HepG2 (cell line): ENCODE data around the gene RSAD1. TPM values are rescaled to one million over a fixed set of nuclear protein-coding genes. Genes with fewer than 3 reads are reported as not detected.
A peak's percentile ranks its signal among the peaks of the same experiment; 100 is the strongest.

ENCODE experiments used
- ATAC-seq: fragments of 200-7000 bp; cut with Tn5 transposase; 3 replicates; pipeline ENCODE4 v1.9.1; 2020; ENCODE audit warnings: mild to moderate bottlenecking, moderate library complexity
- BruUV-seq: library from RNA; stranded (reverse); fragments of 400-500 nt; replicated peaks from 2 replicates; lab custom pipeline; 2021; lab: Mats Ljungman, UMichigan
- CTCF ChIA-PET: fragments of 300-600 bp; formaldehyde crosslinking; extraction: SDS; loops from one replicate; lab custom pipeline; 2021; ENCODE audit warnings: low total read pairs, inconsistent platforms, low intra/inter-chr PET ratio; lab: Yijun Ruan, JAX
- POLR2A ChIA-PET: fragments of 350-600 bp; sonication (Branson Sonifier 250); formaldehyde crosslinking; loops from one replicate; lab custom pipeline; 2020; ENCODE audit warnings: antibody characterized with exemption, inconsistent platforms; lab: Yijun Ruan, JAX
- DNase-seq: peaks from one replicate; pipeline ENCODE4 v3.0.0-alpha.2; 2015; ENCODE audit warnings: low spot score
- FAIRE-seq: peaks from 3 replicates; lab custom pipeline; 2011; peaks lifted over from hg19 to GRCh38; lab: Jason Lieb, UNC
- H2AFZ ChIP-seq: one replicate; pipeline ENCODE4 v1.6.1; 2011; ENCODE audit warnings: low read length, inconsistent platforms
- H3K27ac ChIP-seq: fragments of 300-600 bp; 3 replicates; pipeline ENCODE4 v1.8.0; 2011; ENCODE audit warnings: mixed run types, mild to moderate bottlenecking, mixed read lengths, low read length, inconsistent platforms; ENCODE audit not compliant: insufficient read depth; ENCODE audit errors: extremely low read length
- H3K27me3 ChIP-seq, 2 experiments: fragments of 200-600 bp in 1 of 2; 2 replicates in 1 of 2; 3 replicates in 1 of 2; pipeline versions ENCODE4 v1.6.0 to v1.8.0; 2011; ENCODE audit warnings: low read length in 2 of 2, mild to moderate bottlenecking in 2 of 2, moderate library complexity in 2 of 2, inconsistent platforms in 1 of 2; ENCODE audit not compliant: insufficient read depth in 2 of 2, control insufficient read depth in 1 of 2
- H3K36me3 ChIP-seq, 2 experiments: fragments of 200-600 bp in 1 of 2; replicated peaks in 1 of 2; 2 replicates in 1 of 2; 3 replicates in 1 of 2; pipeline versions ENCODE4 v1.5.1 to v1.8.0; 2011; ENCODE audit warnings: low read length in 2 of 2, inconsistent platforms in 1 of 2; ENCODE audit not compliant: insufficient read depth in 2 of 2, control insufficient read depth in 1 of 2
- H3K4me1 ChIP-seq: 2 replicates; pipeline ENCODE4 v1.5.1; 2012; ENCODE audit warnings: low read length, inconsistent platforms; ENCODE audit not compliant: insufficient read depth
- H3K4me2 ChIP-seq: 2 replicates; pipeline ENCODE4 v1.6.0; 2011; ENCODE audit warnings: low read depth, low read length, inconsistent platforms
- H3K4me3 ChIP-seq, 3 experiments: fragments of 200-600 bp in 1 of 3; sonication (generic), shearing (Covaris generic) in 1 of 3; replicated peaks in 1 of 3; 2 replicates each; pipeline ENCODE4 v1.5.1; 2011 to 2016; ENCODE audit warnings: low read length in 3 of 3, inconsistent platforms in 2 of 3, low read depth in 2 of 3, mild to moderate bottlenecking in 2 of 3, control low read depth in 1 of 3, mixed read lengths in 1 of 3; ENCODE audit not compliant: insufficient read depth in 1 of 3
- H3K79me2 ChIP-seq: one replicate; pipeline ENCODE4 v1.6.1; 2011; ENCODE audit warnings: low read length, inconsistent platforms; ENCODE audit not compliant: insufficient read depth
- H3K9ac ChIP-seq: 2 replicates; pipeline ENCODE4 v1.6.0; 2011; ENCODE audit warnings: mild to moderate bottlenecking, low read depth, low read length, inconsistent platforms; ENCODE audit not compliant: insufficient read depth
- H3K9me3 ChIP-seq: 2 replicates; pipeline ENCODE4 v1.5.1; 2012; ENCODE audit warnings: mild to moderate bottlenecking, low read length
- H4K20me1 ChIP-seq: 2 replicates; pipeline ENCODE4 v1.6.0; 2011; ENCODE audit warnings: inconsistent platforms, mild to moderate bottlenecking, low read length, moderate library complexity; ENCODE audit not compliant: insufficient read depth
- AGO2 ChIP-seq: fragments of 200-400 bp; formaldehyde crosslinking; optimal IDR thresholded peaks from 2 replicates; pipeline ENCODE3; 2017; ENCODE audit warnings: mild to moderate bottlenecking, low read depth, low read length, moderate library complexity
- ATF7 ChIP-seq, 2 experiments: fragments of 450-650 bp in 1 of 2; sonication (generic) in 1 of 2; formaldehyde crosslinking in 1 of 2; IDR thresholded peaks; 2 replicates each; pipeline versions ENCODE4 v1.4.0 to v1.6.1; 2016 to 2020; ENCODE audit warnings: antibody characterized with exemption in 1 of 2, mild to moderate bottlenecking in 1 of 2, missing genetic modification reagents in 1 of 2
- TCF7L2 ChIP-seq: IDR thresholded peaks from 2 replicates; pipeline ENCODE4 v1.6.1; 2011; ENCODE audit warnings: mild to moderate bottlenecking, low read depth, low read length, moderate library complexity
- ZBTB7B ChIP-seq: sonication (generic); formaldehyde crosslinking; IDR thresholded peaks from 2 replicates; pipeline ENCODE4 v1.4.0; 2020; ENCODE audit warnings: missing genetic modification reagents
- ZNF547 ChIP-seq: sonication (generic); formaldehyde crosslinking; IDR thresholded peaks from 2 replicates; pipeline ENCODE4 v1.5.1; 2020; ENCODE audit warnings: mild to moderate bottlenecking, missing genetic modification reagents
- ZNF672 ChIP-seq: sonication (generic); formaldehyde crosslinking; IDR thresholded peaks from 2 replicates; pipeline ENCODE4 v1.8.1; 2022; ENCODE audit warnings: missing genetic modification reagents
- ZNF720 ChIP-seq: sonication (generic); formaldehyde crosslinking; IDR thresholded peaks from 2 replicates; pipeline ENCODE4 v1.4.0; 2020; ENCODE audit warnings: missing genetic modification reagents
- WGBS: methylation state at CpG from one replicate; pipeline ENCODE4 v1.1.6; 2017; ENCODE audit warnings: low lambda C conversion rate; 5-methylcytosine and 5-hydroxymethylcytosine counted together
- in situ Hi-C: cut with HindIII; loops from 2 replicates; pipeline ENCODE4 v1.10.0; 2017; ENCODE audit warnings: low pct_unique_long_range_greater_than_20kb; ENCODE audit not compliant: extremely low pct_ligation_motif_present
- intact Hi-C: fragments of 100-400 bp; cut with micrococcal nuclease; formaldehyde crosslinking; loops from one replicate; pipeline ENCODE4 v1.10.0; 2022; ENCODE audit not compliant: unreplicated experiment
- polyA plus RNA-seq, 8 experiments: library from polyadenylated mRNA; depleted of rRNA in 3 of 8; stranded (reverse) in 7 of 8; unstranded in 1 of 8; fragments of >200 nt; fragmentation: Illumina TruSeq in 4 of 8; extraction: Trizol in 4 of 8; gene quantifications; 2 replicates each; pipeline versions ENCODE4 v1.2.1 to v1.2.3, GENCODE V29; 2011 to 2016; ENCODE audit warnings: low read depth in 4 of 8, missing spikeins in 1 of 8, mixed read lengths in 1 of 8; ENCODE audit not compliant: insufficient read depth in 1 of 8
- total RNA-seq, 5 experiments: library from RNA; depleted of rRNA; stranded (reverse); fragments of >200 nt; fragmentation: Illumina TruSeq; extraction: Trizol; gene quantifications; 2 replicates each; pipeline ENCODE4 v1.2.3, GENCODE V29; 2016; ENCODE audit warnings: low read depth in 1 of 5
- TF ChIP-seq, protein P1 (sequence below): sonication (generic); formaldehyde crosslinking; IDR thresholded peaks from 2 replicates; pipeline ENCODE4 v1.4.0; 2020; ENCODE audit warnings: missing genetic modification reagents
- TF ChIP-seq, protein P2 (sequence below): sonication (generic); formaldehyde crosslinking; IDR thresholded peaks from 2 replicates; pipeline ENCODE4 v1.5.1; 2020; ENCODE audit warnings: mild to moderate bottlenecking, missing genetic modification reagents, borderline replicate concordance
- TF ChIP-seq, protein P3 (sequence below): sonication (generic); formaldehyde crosslinking; IDR thresholded peaks from 2 replicates; pipeline ENCODE4 v1.8.1; 2022; ENCODE audit warnings: mild to moderate bottlenecking, missing genetic modification reagents
- TF ChIP-seq, protein P4 (sequence below): sonication (generic); formaldehyde crosslinking; conservative IDR thresholded peaks from 2 replicates; pipeline ENCODE4 v1.8.1; 2023; ENCODE audit warnings: missing genetic modification reagents

RSAD1 gene
- total and polyA plus RNA-seq, 2 of the 13 experiments (the other 11 are each of a cell fraction or from before 2014, with no cell fraction given), result 22.7 to 27.7 TPM

DNA sequence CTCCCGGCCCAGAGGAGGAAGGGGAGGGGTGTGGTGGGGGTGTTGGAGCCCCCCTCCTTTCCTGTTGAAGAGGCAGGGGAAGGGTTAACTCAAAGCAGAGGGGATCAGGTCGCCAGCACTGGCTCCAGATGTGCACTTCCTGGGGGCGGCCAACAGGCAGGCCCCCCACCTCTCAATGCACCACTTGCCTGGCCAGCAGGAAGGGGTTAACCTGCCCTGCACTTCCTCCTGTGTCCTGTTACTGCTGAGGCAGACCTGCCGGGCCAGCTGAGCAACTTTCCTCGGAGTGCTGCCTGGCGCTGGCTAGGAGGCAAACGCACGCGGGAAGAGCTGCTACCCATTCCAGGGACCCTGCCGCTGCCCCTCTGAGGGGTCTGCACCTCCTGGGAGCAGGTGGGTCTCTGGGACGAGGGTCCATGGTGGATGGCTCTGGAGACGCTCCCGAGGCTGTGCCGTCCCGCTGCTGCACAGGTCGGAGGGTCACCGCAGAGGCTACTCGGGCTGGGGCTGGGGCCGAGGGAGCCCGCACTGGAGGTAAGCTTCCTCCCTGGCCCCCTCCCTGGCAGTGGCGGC, 53.9 kb downstream of the RSAD1 start, which contains the start of gene EPN3:
Gene EPN3, plus strand, starts transcription at position 284 of the 573 bp plus-strand sequence. CDS start 3,822 bp downstream, outside the sequence.
- peak within 1 kb of the TSS; percentile 71 for H3K4me2 ChIP-seq
- H3K79me2 ChIP-seq, result no peaks in the 10 kb centered on the region
- DNase-seq, result no peak
- peaks cover 5 to 43% of the 10 kb centered on the region in 2 experiments; a peak in 4 of 5 replicates for H3K27me3 ChIP-seq
- CTCF ChIA-PET, result no interaction called here
- FAIRE-seq, result no peak
- H3K9ac ChIP-seq, result peak within 1 kb of the TSS; percentile 13; the same call in 1 of the 2 replicates
- H3K9me3 ChIP-seq, result no peaks in the 10 kb centered on the region
- H4K20me1 ChIP-seq, result no peaks in the 10 kb centered on the region
- no peak within 1 kb of the TSS for H2AFZ ChIP-seq
- BruUV-seq, result no TSS peak
- peaks cover 61% of the 10 kb centered on the region for H3K4me1 ChIP-seq
- in situ Hi-C loops, result no loop called here
- POLR2A ChIA-PET, result interaction anchor here (1.2 to 3.8 kb wide), 3 partner anchors 9 to 136 kb away, joined by 4 to 40 read pairs (median 14); partner anchors contain the start of gene LRRC59
- ATAC-seq, result peak; percentile 57
- intact Hi-C loops, result no loop called here
- no peak within 1 kb of the TSS for H3K27ac ChIP-seq
- under 1% methylated on average over 11 of the region's 21 CpGs for WGBS
- H3K36me3 ChIP-seq, result no peaks in the 10 kb centered on the region
- H3K4me3 ChIP-seq, result peak within 1 kb of the TSS; percentile 19 to 64 (median 32); a peak in 5 of 6 replicates
- peak; percentile 55 for TF ChIP-seq AGO2
- TF ChIP-seq ZNF720 (CRISPR knock-in tag), result no peak
- TF ChIP-seq ZBTB7B (CRISPR knock-in tag), result peak; percentile 54; the same call in 1 of the 2 replicates
- no peak for TF ChIP-seq ZNF547 (CRISPR knock-in tag)
- no peak for TF ChIP-seq ATF7 (IDR thresholded peaks at IDR 0.05)
- TF ChIP-seq ATF7 (CRISPR knock-in tag; IDR thresholded peaks at IDR 0.05), result no peak
- TF ChIP-seq, protein P1, sequence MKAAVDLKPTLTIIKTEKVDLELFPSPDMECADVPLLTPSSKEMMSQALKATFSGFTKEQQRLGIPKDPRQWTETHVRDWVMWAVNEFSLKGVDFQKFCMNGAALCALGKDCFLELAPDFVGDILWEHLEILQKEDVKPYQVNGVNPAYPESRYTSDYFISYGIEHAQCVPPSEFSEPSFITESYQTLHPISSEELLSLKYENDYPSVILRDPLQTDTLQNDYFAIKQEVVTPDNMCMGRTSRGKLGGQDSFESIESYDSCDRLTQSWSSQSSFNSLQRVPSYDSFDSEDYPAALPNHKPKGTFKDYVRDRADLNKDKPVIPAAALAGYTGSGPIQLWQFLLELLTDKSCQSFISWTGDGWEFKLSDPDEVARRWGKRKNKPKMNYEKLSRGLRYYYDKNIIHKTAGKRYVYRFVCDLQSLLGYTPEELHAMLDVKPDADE (CRISPR knock-in tag), result no peak
- TF ChIP-seq, protein P2, sequence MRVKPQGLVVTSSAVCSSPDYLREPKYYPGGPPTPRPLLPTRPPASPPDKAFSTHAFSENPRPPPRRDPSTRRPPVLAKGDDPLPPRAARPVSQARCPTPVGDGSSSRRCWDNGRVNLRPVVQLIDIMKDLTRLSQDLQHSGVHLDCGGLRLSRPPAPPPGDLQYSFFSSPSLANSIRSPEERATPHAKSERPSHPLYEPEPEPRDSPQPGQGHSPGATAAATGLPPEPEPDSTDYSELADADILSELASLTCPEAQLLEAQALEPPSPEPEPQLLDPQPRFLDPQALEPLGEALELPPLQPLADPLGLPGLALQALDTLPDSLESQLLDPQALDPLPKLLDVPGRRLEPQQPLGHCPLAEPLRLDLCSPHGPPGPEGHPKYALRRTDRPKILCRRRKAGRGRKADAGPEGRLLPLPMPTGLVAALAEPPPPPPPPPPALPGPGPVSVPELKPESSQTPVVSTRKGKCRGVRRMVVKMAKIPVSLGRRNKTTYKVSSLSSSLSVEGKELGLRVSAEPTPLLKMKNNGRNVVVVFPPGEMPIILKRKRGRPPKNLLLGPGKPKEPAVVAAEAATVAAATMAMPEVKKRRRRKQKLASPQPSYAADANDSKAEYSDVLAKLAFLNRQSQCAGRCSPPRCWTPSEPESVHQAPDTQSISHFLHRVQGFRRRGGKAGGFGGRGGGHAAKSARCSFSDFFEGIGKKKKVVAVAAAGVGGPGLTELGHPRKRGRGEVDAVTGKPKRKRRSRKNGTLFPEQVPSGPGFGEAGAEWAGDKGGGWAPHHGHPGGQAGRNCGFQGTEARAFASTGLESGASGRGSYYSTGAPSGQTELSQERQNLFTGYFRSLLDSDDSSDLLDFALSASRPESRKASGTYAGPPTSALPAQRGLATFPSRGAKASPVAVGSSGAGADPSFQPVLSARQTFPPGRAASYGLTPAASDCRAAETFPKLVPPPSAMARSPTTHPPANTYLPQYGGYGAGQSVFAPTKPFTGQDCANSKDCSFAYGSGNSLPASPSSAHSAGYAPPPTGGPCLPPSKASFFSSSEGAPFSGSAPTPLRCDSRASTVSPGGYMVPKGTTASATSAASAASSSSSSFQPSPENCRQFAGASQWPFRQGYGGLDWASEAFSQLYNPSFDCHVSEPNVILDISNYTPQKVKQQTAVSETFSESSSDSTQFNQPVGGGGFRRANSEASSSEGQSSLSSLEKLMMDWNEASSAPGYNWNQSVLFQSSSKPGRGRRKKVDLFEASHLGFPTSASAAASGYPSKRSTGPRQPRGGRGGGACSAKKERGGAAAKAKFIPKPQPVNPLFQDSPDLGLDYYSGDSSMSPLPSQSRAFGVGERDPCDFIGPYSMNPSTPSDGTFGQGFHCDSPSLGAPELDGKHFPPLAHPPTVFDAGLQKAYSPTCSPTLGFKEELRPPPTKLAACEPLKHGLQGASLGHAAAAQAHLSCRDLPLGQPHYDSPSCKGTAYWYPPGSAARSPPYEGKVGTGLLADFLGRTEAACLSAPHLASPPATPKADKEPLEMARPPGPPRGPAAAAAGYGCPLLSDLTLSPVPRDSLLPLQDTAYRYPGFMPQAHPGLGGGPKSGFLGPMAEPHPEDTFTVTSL (CRISPR knock-in tag), result no peak
- no peak for TF ChIP-seq TCF7L2
- TF ChIP-seq, protein P3, sequence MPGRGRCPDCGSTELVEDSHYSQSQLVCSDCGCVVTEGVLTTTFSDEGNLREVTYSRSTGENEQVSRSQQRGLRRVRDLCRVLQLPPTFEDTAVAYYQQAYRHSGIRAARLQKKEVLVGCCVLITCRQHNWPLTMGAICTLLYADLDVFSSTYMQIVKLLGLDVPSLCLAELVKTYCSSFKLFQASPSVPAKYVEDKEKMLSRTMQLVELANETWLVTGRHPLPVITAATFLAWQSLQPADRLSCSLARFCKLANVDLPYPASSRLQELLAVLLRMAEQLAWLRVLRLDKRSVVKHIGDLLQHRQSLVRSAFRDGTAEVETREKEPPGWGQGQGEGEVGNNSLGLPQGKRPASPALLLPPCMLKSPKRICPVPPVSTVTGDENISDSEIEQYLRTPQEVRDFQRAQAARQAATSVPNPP (CRISPR knock-in tag), result no peak
- TF ChIP-seq, protein P4, sequence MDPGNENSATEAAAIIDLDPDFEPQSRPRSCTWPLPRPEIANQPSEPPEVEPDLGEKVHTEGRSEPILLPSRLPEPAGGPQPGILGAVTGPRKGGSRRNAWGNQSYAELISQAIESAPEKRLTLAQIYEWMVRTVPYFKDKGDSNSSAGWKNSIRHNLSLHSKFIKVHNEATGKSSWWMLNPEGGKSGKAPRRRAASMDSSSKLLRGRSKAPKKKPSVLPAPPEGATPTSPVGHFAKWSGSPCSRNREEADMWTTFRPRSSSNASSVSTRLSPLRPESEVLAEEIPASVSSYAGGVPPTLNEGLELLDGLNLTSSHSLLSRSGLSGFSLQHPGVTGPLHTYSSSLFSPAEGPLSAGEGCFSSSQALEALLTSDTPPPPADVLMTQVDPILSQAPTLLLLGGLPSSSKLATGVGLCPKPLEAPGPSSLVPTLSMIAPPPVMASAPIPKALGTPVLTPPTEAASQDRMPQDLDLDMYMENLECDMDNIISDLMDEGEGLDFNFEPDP (CRISPR knock-in tag), result 0 out of 2 replicates have a peak, but pooled peaks have one; percentile 31
- no peak for TF ChIP-seq ZNF672 (CRISPR knock-in tag)
